ENCODE data around the gene KCNB1. TPM values are rescaled to one million over a fixed set of nuclear protein-coding genes. Genes with fewer than 3 reads are reported as not detected.

KCNB1 gene
- total RNA-seq, 1 donor from 2014 or later, result 0.12 TPM

- intact Hi-C loops (cut with micrococcal nuclease), result no loop called here
Observed at GRCh38 chr20:49501917-49502316, 19.4 kb upstream of the KCNB1 start.

GRCh38 chr20:49497398-49497669, 14.9 kb upstream of the KCNB1 start:
- intact Hi-C loops (cut with micrococcal nuclease), result no loop called here

GRCh38 chr20:49496553-49497397, 14.3 kb upstream of the KCNB1 start:
- intact Hi-C loops (cut with micrococcal nuclease), result no loop called here

- intact Hi-C loops (cut with micrococcal nuclease), result no loop called here
Observed at GRCh38 chr20:49496043-49496442, 13.6 kb upstream of the KCNB1 start.

- intact Hi-C loops (cut with micrococcal nuclease), result no loop called here
Observed at GRCh38 chr20:49490689-49491088, 8.2 kb upstream of the KCNB1 start.

GRCh38 chr20:49489688-49490087, 7.2 kb upstream of the KCNB1 start:
- intact Hi-C loops (cut with micrococcal nuclease), result no loop called here

GRCh38 chr20:49486064-49486463, 3.6 kb upstream of the KCNB1 start:
- intact Hi-C loops (cut with micrococcal nuclease), result no loop called here

GRCh38 chr20:49485563-49485962, 3.1 kb upstream of the KCNB1 start:
- intact Hi-C loops (cut with micrococcal nuclease), result no loop called here

GRCh38 chr20:49484180-49485140, 2.0 kb upstream of the KCNB1 start:
- intact Hi-C loops (cut with micrococcal nuclease), result loop anchor here (1.0 kb wide), 5 partner anchors 24 to 206 kb away; partner anchors contain the start of gene ZNFX1

GRCh38 chr20:49483696-49484123, 1.2 kb upstream of the KCNB1 start:
- intact Hi-C loops (cut with micrococcal nuclease), result loop anchor here (1.0 kb wide), 5 partner anchors 25 to 205 kb away; partner anchors contain the start of gene ZNFX1

- intact Hi-C loops (cut with micrococcal nuclease), result no loop called here
Observed at GRCh38 chr20:49483018-49483695, 689 bp upstream of the KCNB1 start.

GRCh38 chr20:49482173-49482572, 295 bp downstream of the KCNB1 start:
- intact Hi-C loops (cut with micrococcal nuclease), result loop anchor here (1.0 kb wide), 1 partner anchor 112 kb away; no protein-coding TSS in a partner anchor

GRCh38 chr20:49481116-49481515, 1.4 kb downstream of the KCNB1 start:
- intact Hi-C loops (cut with micrococcal nuclease), result no loop called here

GRCh38 chr20:49480236-49480635, 2.2 kb downstream of the KCNB1 start:
- intact Hi-C loops (cut with micrococcal nuclease), result no loop called here

GRCh38 chr20:49479785-49480184, 2.7 kb downstream of the KCNB1 start:
- intact Hi-C loops (cut with micrococcal nuclease), result no loop called here

GRCh38 chr20:49478754-49479689, 3.4 kb downstream of the KCNB1 start:
- intact Hi-C loops (cut with micrococcal nuclease), result no loop called here

- intact Hi-C loops (cut with micrococcal nuclease), result no loop called here
Observed at GRCh38 chr20:49478266-49478665, 4.2 kb downstream of the KCNB1 start.

GRCh38 chr20:49477200-49477599, 5.3 kb downstream of the KCNB1 start:
- intact Hi-C loops (cut with micrococcal nuclease), result no loop called here

- intact Hi-C loops (cut with micrococcal nuclease), result no loop called here
Observed at GRCh38 chr20:49476016-49476355, 6.5 kb downstream of the KCNB1 start.

GRCh38 chr20:49475292-49476015, 7.0 kb downstream of the KCNB1 start:
- intact Hi-C loops (cut with micrococcal nuclease), result no loop called here

Data from T-helper 1 cell treated with Interleukin-12 subunit alpha and Interleukin-12 subunit beta and Interleukin-4 antibody, amounts not matched to agents 30 ng/mL and 1 ng/mL, for 36 hours (primary cell).